ENCODE data around the gene HDAC3. TPM values are rescaled to one million over a fixed set of nuclear protein-coding genes. Genes with fewer than 3 reads are reported as not detected.

Gene HDAC3
- total RNA-seq, 1 donor from 2014 or later, result 55.2 TPM

GRCh38 chr5:141597814-141598213, 38.8 kb downstream of the HDAC3 start:
- H3K4me3 ChIP-seq (ENCODE audit: low read depth, low read length), result no peak overlapping the region
- TF ChIP-seq CTCF (conservative IDR thresholded peaks at IDR 0.05; ENCODE audit: low read depth, low read length), result no peak
- no peak for DNase-seq (ENCODE audit: low read depth)

GRCh38 chr5:141597394-141597793, 39.3 kb downstream of the HDAC3 start:
- no peak for TF ChIP-seq CTCF (conservative IDR thresholded peaks at IDR 0.05; ENCODE audit: low read depth, low read length)
- DNase-seq (ENCODE audit: low read depth), result no peak
- no peak overlapping the region for H3K4me3 ChIP-seq (ENCODE audit: low read depth, low read length)

GRCh38 chr5:141596867-141597266, 39.8 kb downstream of the HDAC3 start:
- no peak overlapping the region for H3K4me3 ChIP-seq (ENCODE audit: low read depth, low read length)
- no peak for TF ChIP-seq CTCF (conservative IDR thresholded peaks at IDR 0.05; ENCODE audit: low read depth, low read length)
- DNase-seq (ENCODE audit: low read depth), result no peak

GRCh38 chr5:141590127-141590526, 46.5 kb downstream of the HDAC3 start:
- H3K4me3 ChIP-seq (ENCODE audit: low read depth, low read length), result no peak overlapping the region
- DNase-seq (ENCODE audit: low read depth), result no peak
- TF ChIP-seq CTCF (conservative IDR thresholded peaks at IDR 0.05; ENCODE audit: low read depth, low read length), result no peak

- no peak for TF ChIP-seq CTCF (conservative IDR thresholded peaks at IDR 0.05; ENCODE audit: low read depth, low read length)
- no peak overlapping the region for H3K4me3 ChIP-seq (ENCODE audit: low read depth, low read length)
- DNase-seq (ENCODE audit: low read depth), result no peak
These were observed 50.4 kb downstream of the HDAC3 start for GRCh38 chr5:141586246-141586645.

GRCh38 chr5:141585594-141585993, 51.1 kb downstream of the HDAC3 start:
- TF ChIP-seq CTCF (conservative IDR thresholded peaks at IDR 0.05; ENCODE audit: low read depth, low read length), result no peak
- DNase-seq (ENCODE audit: low read depth), result no peak
- H3K4me3 ChIP-seq (ENCODE audit: low read depth, low read length), result no peak overlapping the region

GRCh38 chr5:141574122-141574510, 62.5 kb downstream of the HDAC3 start:
- H3K4me3 ChIP-seq (ENCODE audit: low read depth, low read length), result no peak overlapping the region
- no peak for TF ChIP-seq CTCF (conservative IDR thresholded peaks at IDR 0.05; ENCODE audit: low read depth, low read length)

More at GRCh38 chr5:141574122-141574510, 62.5 kb downstream of the HDAC3 start:
- DNase-seq (ENCODE audit: low read depth), result no peak
